Measurements from ENCODE around the gene MATN4.
"Not testable (repeated sequence)": the region's sequence is repeated elsewhere in the genome, so short reads cannot be mapped to it uniquely, and the experiment has no call there.

MATN4 gene

GRCh38 chr20:45308117-45308778, at the start of gene MATN4:
Gene MATN4, minus strand, starts transcription at chr20:45308299. Its CDS starts 2,717 bp downstream, at chr20:45305582.
- no peak for DNase-seq (ENCODE audit: low read depth in 3 of 3)

GRCh38 chr20:45355209-45356084, 47.3 kb upstream of the MATN4 start:
- no peak for DNase-seq (ENCODE audit: low read depth in 3 of 3)

GRCh38 chr20:45354423-45355208, 46.5 kb upstream of the MATN4 start:
- DNase-seq (ENCODE audit: low read depth in 3 of 3) = no peak

GRCh38 chr20:45353746-45354145, 45.6 kb upstream of the MATN4 start:
- no peak for DNase-seq (ENCODE audit: low read depth in 3 of 3)

- no peak for DNase-seq (ENCODE audit: low read depth in 3 of 3)
Measured at GRCh38 chr20:45352729-45353128, 44.6 kb upstream of the MATN4 start.

GRCh38 chr20:45350795-45351194, 42.7 kb upstream of the MATN4 start:
- DNase-seq (ENCODE audit: low read depth in 3 of 3) = not testable (repeated sequence)

- DNase-seq (ENCODE audit: low read depth in 3 of 3) = no peak
Measured at GRCh38 chr20:45350217-45350616, 42.1 kb upstream of the MATN4 start.

- peak; percentile 35 to 57 (median 46) for DNase-seq (ENCODE audit: low read depth in 3 of 3)
Measured at GRCh38 chr20:45347936-45348778, 40.1 kb upstream of the MATN4 start, which contains the start of gene SDC4. Gene SDC4, minus strand, starts transcription at chr20:45348424. Its CDS starts 40 bp downstream, at chr20:45348384.

- no peak for DNase-seq (ENCODE audit: low read depth in 3 of 3)
Measured at GRCh38 chr20:45347297-45347935, 39.3 kb upstream of the MATN4 start.

GRCh38 chr20:45346851-45347250, 38.8 kb upstream of the MATN4 start:
- no peak for DNase-seq (ENCODE audit: low read depth in 3 of 3)

- DNase-seq (ENCODE audit: low read depth in 3 of 3) = no peak
Measured at GRCh38 chr20:45346291-45346718, 38.2 kb upstream of the MATN4 start.

- no peak for DNase-seq (ENCODE audit: low read depth in 3 of 3)
Measured at GRCh38 chr20:45345104-45345936, 37.2 kb upstream of the MATN4 start.

- DNase-seq (ENCODE audit: low read depth in 3 of 3) = no peak
Measured at GRCh38 chr20:45344168-45344860, 36.2 kb upstream of the MATN4 start.

GRCh38 chr20:45343532-45344167, 35.6 kb upstream of the MATN4 start:
- DNase-seq (ENCODE audit: low read depth in 3 of 3) = no peak

GRCh38 chr20:45342855-45343531, 34.9 kb upstream of the MATN4 start:
- no peak for DNase-seq (ENCODE audit: low read depth in 3 of 3)

GRCh38 chr20:45341939-45342854, 34.1 kb upstream of the MATN4 start:
- no peak for DNase-seq (ENCODE audit: low read depth in 3 of 3)

- DNase-seq (ENCODE audit: low read depth in 3 of 3) = no peak
Measured at GRCh38 chr20:45341579-45341938, 33.5 kb upstream of the MATN4 start.
